Astrocyte of the cerebellum (primary cell): ENCODE results near the gene EMC1.
"Not testable (repeated sequence)": the region's sequence is repeated elsewhere in the genome, so short reads cannot be mapped to it uniquely, and the experiment has no call there.

ENCODE experiments used
- DNase-seq: peaks from one replicate; pipeline ENCODE4 v3.0.0-alpha.2; 2011; ENCODE audit warnings: low read depth
- H3K4me3 ChIP-seq: 2 replicates; pipeline ENCODE4 v1.5.1; 2011; ENCODE audit warnings: mild to moderate bottlenecking, low read depth, low read length, moderate library complexity
- CTCF ChIP-seq: IDR thresholded peaks from 2 replicates; pipeline ENCODE4 v1.5.1; 2012; ENCODE audit warnings: low read length, low read depth, moderate library complexity, mild to moderate bottlenecking; ENCODE audit errors: missing control alignments
- in situ Hi-C: cut with HindIII; loops from 2 replicates; pipeline ENCODE4 v1.10.0; 2017; ENCODE audit warnings: low sequenced_read_pairs

Gene EMC1

GRCh38 chr1:19187852-19188251 lies 63.5 kb downstream of the EMC1 start:
- in situ Hi-C loops: no loop called here
- H3K4me3 ChIP-seq: no peak overlapping the region
- no peak for DNase-seq
- TF ChIP-seq CTCF: no peak

- in situ Hi-C loops: no loop called here
- DNase-seq: no peak
- TF ChIP-seq CTCF: no peak
- H3K4me3 ChIP-seq: no peak overlapping the region
Measured at GRCh38 chr1:19186001-19186400, 65.3 kb downstream of the EMC1 start.

GRCh38 chr1:19182223-19182622 lies 69.1 kb downstream of the EMC1 start:
- in situ Hi-C loops: no loop called here
- TF ChIP-seq CTCF: no peak
- DNase-seq: no peak
- H3K4me3 ChIP-seq: no peak overlapping the region

- in situ Hi-C loops, H3K4me3 ChIP-seq, DNase-seq: not testable (repeated sequence)
Measured at GRCh38 chr1:19180265-19180657, 71.1 kb downstream of the EMC1 start.

- DNase-seq: peak; percentile 16
- TF ChIP-seq CTCF: peak; percentile 48
- in situ Hi-C loops: no loop called here
- no peak overlapping the region for H3K4me3 ChIP-seq
Measured at GRCh38 chr1:19179597-19180264, 71.6 kb downstream of the EMC1 start.

- no peak overlapping the region for H3K4me3 ChIP-seq
- TF ChIP-seq CTCF: no peak
- in situ Hi-C loops: no loop called here
- no peak for DNase-seq
Measured at GRCh38 chr1:19178734-19179398, 72.5 kb downstream of the EMC1 start.

- in situ Hi-C loops: no loop called here
- no peak overlapping the region for H3K4me3 ChIP-seq
- no peak for DNase-seq
- TF ChIP-seq CTCF: no peak
Measured at GRCh38 chr1:19177811-19178210, 73.5 kb downstream of the EMC1 start.
